GM18502 (cell line): ENCODE measurements around the gene ASPM.
"Not testable (repeated sequence)": the region's sequence is repeated elsewhere in the genome, so short reads cannot be mapped to it uniquely, and the experiment has no call there.

Source experiments
- ATAC-seq: cut with Tn5 transposase; IDR thresholded peaks from one replicate; pipeline ENCODE4 v1.9.1; 2021; ENCODE audit warnings: mild to moderate bottlenecking; ENCODE audit not compliant: unreplicated experiment, poor library complexity

The ASPM gene

GRCh38 chr1:197149340-197149739 is 2.9 kb upstream of the ASPM start:
- no peak for ATAC-seq

- ATAC-seq, result no peak
Observed at GRCh38 chr1:197145446-197146024, 934 bp downstream of the ASPM start.

DNA sequence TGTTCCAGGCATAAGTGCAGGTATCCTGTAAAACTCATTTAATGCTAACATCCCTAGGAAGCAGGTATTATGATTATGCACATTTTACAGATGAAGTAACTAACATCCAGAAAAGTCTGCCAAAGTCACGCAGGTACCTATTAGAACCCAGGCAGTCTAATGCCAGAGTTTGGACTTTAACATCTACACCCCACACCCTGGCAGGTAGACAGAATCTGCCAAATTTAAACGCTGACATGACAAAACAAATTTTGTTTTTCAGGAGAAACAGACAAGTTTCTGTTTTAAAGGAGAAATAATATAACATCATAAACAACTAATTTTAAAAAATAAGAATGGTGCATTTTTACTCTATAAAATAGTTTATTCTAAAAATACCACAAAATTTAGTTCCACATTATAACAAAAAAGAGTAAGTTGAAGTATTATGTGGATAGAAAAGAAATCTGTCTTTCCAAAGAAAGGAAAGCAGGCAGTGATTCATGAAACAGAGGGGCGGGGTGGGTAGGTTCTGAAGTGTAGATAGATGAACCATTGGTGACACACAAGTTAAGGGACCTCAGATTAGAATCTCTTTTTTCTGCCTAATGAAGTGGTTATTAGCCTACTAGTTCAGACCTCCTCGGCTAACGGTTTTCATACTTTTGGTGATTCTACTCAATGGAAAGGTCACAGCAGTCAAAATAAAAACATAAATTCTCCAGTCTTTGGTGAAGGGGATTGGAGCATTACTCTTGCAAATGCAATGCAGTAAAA is 1.7 kb downstream of the ASPM start:
- ATAC-seq, result no peak

DNA sequence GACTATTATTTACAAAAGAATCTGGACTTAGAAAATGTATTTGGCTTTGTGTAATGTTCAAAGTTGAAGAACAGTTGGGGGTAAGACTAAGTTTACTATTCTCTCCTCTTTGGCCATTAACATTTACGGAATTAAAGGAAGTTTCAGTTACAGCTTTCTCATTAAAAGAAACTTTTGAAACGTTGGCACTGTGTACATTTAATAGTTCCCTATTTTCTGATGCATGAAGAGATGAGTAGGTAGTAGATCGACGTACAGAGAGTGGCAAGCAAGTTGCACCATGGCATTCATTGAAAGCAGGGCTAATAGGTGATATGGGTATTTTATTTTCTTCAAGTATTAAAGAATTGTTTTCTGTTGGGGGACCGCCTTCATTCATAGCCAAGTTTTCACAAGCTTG is 3.2 kb downstream of the ASPM start:
- no peak for ATAC-seq

- ATAC-seq, result no peak
Observed at GRCh38 chr1:197141575-197141974, 4.9 kb downstream of the ASPM start.

DNA sequence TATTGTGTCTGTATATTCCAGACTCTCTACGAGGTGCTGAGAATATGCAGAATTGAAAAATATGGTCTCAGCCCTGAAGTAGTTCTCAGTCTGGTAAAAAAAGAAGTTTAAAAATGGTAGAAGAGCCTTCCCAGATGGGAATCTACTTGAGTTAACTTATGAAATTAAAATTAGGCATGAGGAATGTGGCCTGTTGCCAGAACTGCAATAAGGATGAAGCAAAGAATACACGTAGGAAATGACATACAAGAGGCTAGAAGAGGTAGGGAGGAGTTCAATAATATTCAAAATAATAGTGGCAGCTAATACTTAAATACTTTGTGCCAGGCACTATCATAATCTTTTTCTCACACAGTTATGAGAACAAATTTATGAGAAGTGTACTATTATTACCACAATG is 6.3 kb downstream of the ASPM start:
- no peak for ATAC-seq

GRCh38 chr1:197139169-197139568 is 7.3 kb downstream of the ASPM start:
- no peak for ATAC-seq

- no peak for ATAC-seq
Observed at GRCh38 chr1:197137322-197137721, 9.1 kb downstream of the ASPM start.

DNA sequence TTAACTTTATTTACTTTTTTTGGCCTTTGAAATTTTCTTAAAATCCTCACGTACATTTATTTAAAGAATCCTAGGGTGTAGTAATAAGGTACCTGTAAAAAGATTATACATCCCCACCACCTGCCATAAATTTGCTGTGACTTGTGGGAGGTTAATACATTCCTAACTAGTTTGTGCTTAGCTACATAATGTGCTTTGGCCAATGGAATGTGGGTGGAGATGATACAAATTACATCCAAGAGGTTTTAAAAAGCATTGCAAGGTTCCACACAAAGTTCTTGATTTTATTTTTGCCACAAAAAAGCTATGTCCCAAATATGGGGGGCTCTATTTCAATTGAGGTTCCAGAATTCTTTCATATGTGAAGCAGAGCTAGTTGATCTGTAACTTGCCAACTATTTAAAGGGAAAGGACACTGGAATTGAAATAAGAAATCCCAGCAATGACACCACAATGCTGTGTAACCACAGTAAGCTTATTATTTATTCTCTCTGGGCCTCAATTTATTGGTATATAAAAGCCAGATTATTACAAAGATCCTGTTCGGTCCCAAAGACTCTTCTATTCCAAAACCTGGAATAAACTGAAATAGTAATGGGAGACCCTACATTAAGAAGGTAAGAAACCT is 15.7 kb downstream of the ASPM start:
- no peak for ATAC-seq

GRCh38 chr1:197129698-197130097 is 16.8 kb downstream of the ASPM start:
- no peak for ATAC-seq

DNA sequence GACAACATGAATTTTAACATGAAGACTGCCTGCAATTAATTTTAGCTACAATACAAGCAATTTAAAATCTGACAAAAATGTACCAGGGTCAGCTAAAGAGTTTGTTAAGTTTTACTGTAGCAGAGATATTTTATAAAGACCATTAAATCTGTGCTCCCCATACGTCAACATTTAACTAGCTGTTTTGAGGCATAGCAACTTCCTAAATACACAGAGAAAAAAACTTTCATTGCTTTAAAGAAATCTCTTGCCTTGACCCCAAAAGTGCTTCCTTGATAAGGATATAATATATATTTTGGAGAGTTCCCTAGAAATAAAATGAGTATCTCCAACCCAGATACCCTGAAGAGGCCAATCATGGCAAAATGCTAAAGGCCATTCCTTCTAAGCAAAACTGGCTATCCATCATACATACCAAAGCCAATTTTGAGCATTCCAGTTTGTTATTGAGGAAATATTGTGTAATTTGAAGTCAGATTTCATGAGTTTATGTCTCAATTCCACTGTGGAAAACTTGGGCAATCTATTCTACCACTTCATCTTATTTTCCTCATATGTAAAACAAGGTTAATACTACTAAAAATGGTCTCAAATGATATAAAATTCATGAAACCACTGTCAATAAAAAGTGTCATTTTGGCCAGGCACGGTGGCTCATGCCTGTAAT is 19.1 kb downstream of the ASPM start:
- ATAC-seq, result no peak

- no peak for ATAC-seq
Observed at GRCh38 chr1:197126691-197127090, 19.8 kb downstream of the ASPM start.

- ATAC-seq, result no peak
Observed at GRCh38 chr1:197124376-197124775, 22.1 kb downstream of the ASPM start.

- no peak for ATAC-seq
Observed at GRCh38 chr1:197116156-197116555, 30.3 kb downstream of the ASPM start.

GRCh38 chr1:197106869-197107268 is 39.6 kb downstream of the ASPM start:
- no peak for ATAC-seq

- ATAC-seq, result no peak
Observed at GRCh38 chr1:197103300-197103699, 43.2 kb downstream of the ASPM start.

GRCh38 chr1:197101978-197102377 is 44.5 kb downstream of the ASPM start:
- ATAC-seq, result no peak

DNA sequence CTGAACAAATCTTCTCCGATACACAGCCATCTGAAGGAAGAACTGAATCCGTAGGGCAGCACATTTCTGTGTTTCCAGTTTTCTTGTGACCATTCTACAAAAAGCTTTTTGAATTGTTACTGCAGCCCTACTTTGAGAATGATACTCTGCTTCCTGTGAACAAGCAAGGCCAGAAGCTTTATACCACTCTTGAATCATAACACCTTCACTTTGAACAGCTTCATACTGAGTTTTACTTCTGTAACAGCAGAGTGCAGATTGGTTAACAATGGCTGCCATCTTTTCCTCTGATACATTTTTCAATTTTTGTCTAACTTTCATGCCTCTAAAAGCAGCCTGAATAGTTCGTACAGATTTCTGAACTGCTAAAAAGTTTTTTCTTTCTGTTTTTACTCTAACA is 45.8 kb downstream of the ASPM start:
- no peak for ATAC-seq

GRCh38 chr1:197099444-197099843 is 47.0 kb downstream of the ASPM start:
- no peak for ATAC-seq

GRCh38 chr1:197096971-197097370 is 49.5 kb downstream of the ASPM start:
- ATAC-seq, result not testable (repeated sequence)

DNA sequence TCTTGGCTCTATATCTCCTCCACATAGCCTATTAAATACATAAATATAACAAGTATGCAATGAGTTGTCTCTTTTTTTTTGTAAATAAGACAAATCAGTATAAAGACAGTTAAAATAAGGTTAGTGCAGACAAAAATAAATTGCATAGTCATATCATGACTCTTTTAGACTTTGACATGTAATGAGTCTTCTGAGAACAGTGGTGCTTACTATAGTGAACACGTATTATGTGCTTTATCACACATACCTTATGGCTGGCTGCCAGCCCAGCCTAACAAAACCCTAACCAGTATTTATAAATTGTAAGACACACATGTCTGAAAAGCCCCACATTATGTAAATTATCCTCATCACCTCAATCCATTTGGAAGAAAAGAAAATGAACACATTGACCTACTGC is 50.3 kb downstream of the ASPM start:
- peak; percentile 81 for ATAC-seq
